ENCODE measurements around the gene PDPK1. TPM values are rescaled to one million over a fixed set of nuclear protein-coding genes. Genes with fewer than 3 reads are reported as not detected.
"Not testable (repeated sequence)": the region's sequence is repeated elsewhere in the genome, so short reads cannot be mapped to it uniquely, and the experiment has no call there.

PDPK1 gene
- total RNA-seq, 1 experiment from 2014 or later = 57.4 TPM

DNA sequence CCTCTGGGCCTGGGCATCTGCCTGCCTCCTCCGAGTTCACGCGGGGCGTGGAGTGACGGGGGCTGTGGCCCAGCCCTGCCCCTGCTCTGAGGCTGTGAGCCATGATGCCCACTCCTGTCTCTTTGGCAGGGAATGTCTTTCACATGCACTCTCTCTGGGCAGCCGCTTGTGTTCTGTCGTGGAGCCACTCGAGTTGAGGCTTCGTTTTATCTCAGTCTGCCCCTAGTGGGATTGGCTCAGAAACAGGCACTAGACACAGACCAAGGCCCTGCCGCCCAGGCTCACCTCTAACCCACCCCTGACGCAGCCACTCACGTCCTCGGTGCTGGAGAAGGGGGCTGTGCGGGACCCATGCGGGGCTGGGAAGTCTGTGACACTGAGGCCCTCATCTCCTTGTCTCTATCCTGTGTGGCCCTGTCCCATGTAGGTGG is 77.0 kb downstream of the PDPK1 start:
- peaks cover 14% of the 10 kb centered on the region for H3K36me3 Mint-ChIP-seq (ENCODE audit: insufficient read depth, unreplicated experiment)
- no peaks in the 10 kb centered on the region for H3K27me3 Mint-ChIP-seq (ENCODE audit: unreplicated experiment)
- no peak for DNase-seq
- H3K9me3 Mint-ChIP-seq (ENCODE audit: low read depth, unreplicated experiment) = no peaks in the 10 kb centered on the region
- no peak overlapping the region for H3K27ac Mint-ChIP-seq (ENCODE audit: unreplicated experiment)
- CTCF ChIA-PET = no interaction called here
- H3K4me3 Mint-ChIP-seq (ENCODE audit: low read depth, unreplicated experiment) = no peak overlapping the region
- no TSS peak for BruUV-seq (replicated peaks)
- TF ChIP-seq, protein P1, sequence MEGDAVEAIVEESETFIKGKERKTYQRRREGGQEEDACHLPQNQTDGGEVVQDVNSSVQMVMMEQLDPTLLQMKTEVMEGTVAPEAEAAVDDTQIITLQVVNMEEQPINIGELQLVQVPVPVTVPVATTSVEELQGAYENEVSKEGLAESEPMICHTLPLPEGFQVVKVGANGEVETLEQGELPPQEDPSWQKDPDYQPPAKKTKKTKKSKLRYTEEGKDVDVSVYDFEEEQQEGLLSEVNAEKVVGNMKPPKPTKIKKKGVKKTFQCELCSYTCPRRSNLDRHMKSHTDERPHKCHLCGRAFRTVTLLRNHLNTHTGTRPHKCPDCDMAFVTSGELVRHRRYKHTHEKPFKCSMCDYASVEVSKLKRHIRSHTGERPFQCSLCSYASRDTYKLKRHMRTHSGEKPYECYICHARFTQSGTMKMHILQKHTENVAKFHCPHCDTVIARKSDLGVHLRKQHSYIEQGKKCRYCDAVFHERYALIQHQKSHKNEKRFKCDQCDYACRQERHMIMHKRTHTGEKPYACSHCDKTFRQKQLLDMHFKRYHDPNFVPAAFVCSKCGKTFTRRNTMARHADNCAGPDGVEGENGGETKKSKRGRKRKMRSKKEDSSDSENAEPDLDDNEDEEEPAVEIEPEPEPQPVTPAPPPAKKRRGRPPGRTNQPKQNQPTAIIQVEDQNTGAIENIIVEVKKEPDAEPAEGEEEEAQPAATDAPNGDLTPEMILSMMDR (IDR thresholded peaks at IDR 0.05; ENCODE audit: unreplicated experiment) = no peak
- H3K4me1 Mint-ChIP-seq (ENCODE audit: low read depth, unreplicated experiment) = no peaks in the 10 kb centered on the region
- intact Hi-C loops (cut with micrococcal nuclease; ENCODE audit: unreplicated experiment) = no loop called here

DNA sequence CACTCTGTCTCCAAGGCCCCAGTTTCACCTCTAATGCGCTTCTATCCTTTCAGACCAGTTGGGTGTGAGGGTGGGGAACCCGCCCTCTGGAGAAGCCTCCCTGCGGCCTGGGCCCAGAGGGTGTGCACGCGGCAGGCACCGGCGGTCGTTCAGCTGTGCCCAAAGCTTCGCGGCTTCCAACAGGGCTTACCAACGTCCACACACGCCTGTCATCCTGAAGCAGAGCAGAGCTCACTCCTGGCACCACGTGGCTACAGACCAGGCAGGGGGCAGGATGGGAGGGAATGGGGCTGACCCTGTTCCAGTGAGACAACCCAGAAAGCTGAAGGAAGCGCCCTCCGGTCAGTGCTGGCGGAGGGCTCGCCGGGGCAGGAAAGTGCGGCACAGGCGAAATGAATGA is 81.1 kb downstream of the PDPK1 start:
- DNase-seq; H3K4me3 Mint-ChIP-seq (ENCODE audit: low read depth, unreplicated experiment); intact Hi-C loops (cut with micrococcal nuclease; ENCODE audit: unreplicated experiment); H3K36me3 Mint-ChIP-seq (ENCODE audit: insufficient read depth, unreplicated experiment); BruUV-seq (replicated peaks); H3K27ac Mint-ChIP-seq (ENCODE audit: unreplicated experiment); H3K9me3 Mint-ChIP-seq (ENCODE audit: low read depth, unreplicated experiment); H3K4me1 Mint-ChIP-seq (ENCODE audit: low read depth, unreplicated experiment); H3K27me3 Mint-ChIP-seq (ENCODE audit: unreplicated experiment); CTCF ChIA-PET: not testable (repeated sequence)

DNA sequence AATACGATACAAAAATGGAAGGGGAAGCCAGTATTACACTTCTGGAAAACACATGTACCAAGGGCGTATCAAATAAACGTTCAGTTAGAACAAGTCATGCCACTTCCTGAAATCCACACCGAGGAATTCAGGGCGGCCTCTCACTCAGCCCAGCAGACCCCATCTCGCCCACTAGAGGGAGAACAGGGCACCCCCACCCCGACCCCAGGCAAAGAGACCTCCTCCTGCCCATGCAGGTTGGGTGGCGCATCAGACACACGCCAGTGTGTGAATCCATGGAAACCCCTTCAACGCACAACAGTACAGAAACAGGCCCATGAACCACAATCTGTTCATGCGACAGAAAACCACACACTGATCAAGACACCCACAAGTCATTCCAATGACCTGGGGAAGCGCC is 81.8 kb downstream of the PDPK1 start:
- H3K27me3 Mint-ChIP-seq (ENCODE audit: unreplicated experiment); intact Hi-C loops (cut with micrococcal nuclease; ENCODE audit: unreplicated experiment); H3K4me1 Mint-ChIP-seq (ENCODE audit: low read depth, unreplicated experiment); CTCF ChIA-PET; H3K36me3 Mint-ChIP-seq (ENCODE audit: insufficient read depth, unreplicated experiment); H3K27ac Mint-ChIP-seq (ENCODE audit: unreplicated experiment); BruUV-seq (replicated peaks); H3K4me3 Mint-ChIP-seq (ENCODE audit: low read depth, unreplicated experiment); H3K9me3 Mint-ChIP-seq (ENCODE audit: low read depth, unreplicated experiment): not testable (repeated sequence)
- DNase-seq = peak; percentile 16

DNA sequence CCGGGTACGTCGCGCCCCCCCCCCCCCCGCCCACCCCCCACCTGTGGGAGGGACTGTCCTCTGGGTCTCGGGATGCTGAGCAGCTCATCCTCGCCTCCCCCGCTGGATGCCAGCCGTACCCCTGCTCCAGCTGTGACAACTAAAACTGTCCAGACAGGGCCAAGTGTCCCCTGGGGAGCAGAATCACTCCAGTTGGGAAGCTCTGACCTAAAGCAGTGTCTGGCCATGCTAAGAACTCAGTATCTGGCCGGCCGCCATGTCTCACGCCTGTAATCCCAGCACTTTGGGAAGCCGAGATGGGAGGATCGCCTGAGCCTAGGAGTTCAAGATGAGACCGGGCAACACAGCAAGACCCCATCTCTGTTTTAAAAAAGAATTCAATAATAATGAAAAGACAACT is 83.0 kb downstream of the PDPK1 start:
- H3K27ac Mint-ChIP-seq (ENCODE audit: unreplicated experiment); H3K36me3 Mint-ChIP-seq (ENCODE audit: insufficient read depth, unreplicated experiment); BruUV-seq (replicated peaks); H3K9me3 Mint-ChIP-seq (ENCODE audit: low read depth, unreplicated experiment); intact Hi-C loops (cut with micrococcal nuclease; ENCODE audit: unreplicated experiment); H3K4me3 Mint-ChIP-seq (ENCODE audit: low read depth, unreplicated experiment); CTCF ChIA-PET; H3K4me1 Mint-ChIP-seq (ENCODE audit: low read depth, unreplicated experiment); H3K27me3 Mint-ChIP-seq (ENCODE audit: unreplicated experiment); DNase-seq: not testable (repeated sequence)

DNA sequence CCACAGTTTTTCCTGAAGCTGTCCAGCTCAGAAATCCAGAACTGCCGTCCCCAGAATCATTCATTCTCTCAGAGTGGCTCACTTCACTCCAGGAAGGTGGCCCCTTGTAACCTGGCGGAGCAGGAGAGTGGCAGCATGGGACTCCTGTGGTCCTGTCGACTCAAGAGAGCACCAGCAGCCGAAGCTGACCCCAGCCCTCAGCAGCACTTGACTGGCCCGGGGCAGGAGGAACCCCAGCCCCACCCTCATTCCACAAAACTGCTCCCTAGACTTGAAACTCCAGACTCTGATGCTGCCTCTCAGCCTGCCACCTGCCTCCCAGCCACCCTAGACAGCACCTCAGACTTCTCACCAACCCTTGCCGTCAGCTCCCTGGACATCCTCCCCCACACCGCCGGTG is 83.6 kb downstream of the PDPK1 start:
- H3K4me3 Mint-ChIP-seq (ENCODE audit: low read depth, unreplicated experiment); H3K9me3 Mint-ChIP-seq (ENCODE audit: low read depth, unreplicated experiment); H3K27me3 Mint-ChIP-seq (ENCODE audit: unreplicated experiment); CTCF ChIA-PET; DNase-seq; H3K4me1 Mint-ChIP-seq (ENCODE audit: low read depth, unreplicated experiment); BruUV-seq (replicated peaks); H3K36me3 Mint-ChIP-seq (ENCODE audit: insufficient read depth, unreplicated experiment); H3K27ac Mint-ChIP-seq (ENCODE audit: unreplicated experiment); intact Hi-C loops (cut with micrococcal nuclease; ENCODE audit: unreplicated experiment): not testable (repeated sequence)

DNA sequence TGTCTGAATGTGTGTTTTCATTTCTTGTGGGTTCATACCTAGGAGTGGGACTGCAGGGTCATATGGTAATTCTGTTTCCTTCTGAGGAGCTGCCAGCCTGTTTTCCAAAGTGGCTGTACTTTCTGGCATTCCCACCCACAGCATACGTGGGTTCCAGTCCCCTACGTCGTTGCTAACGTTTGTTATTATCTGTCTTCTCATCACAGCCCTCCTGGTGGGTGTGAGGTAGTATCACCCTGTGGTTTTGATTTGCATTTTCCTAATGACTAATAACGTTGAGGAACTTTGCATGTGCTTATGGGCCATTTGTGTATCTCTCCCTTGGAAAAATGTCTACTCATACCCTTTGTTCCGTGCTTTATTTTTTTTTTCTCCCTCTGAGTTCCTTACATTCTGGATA is 89.3 kb downstream of the PDPK1 start:
- BruUV-seq (replicated peaks); H3K9me3 Mint-ChIP-seq (ENCODE audit: low read depth, unreplicated experiment); DNase-seq; H3K27me3 Mint-ChIP-seq (ENCODE audit: unreplicated experiment); intact Hi-C loops (cut with micrococcal nuclease; ENCODE audit: unreplicated experiment); H3K36me3 Mint-ChIP-seq (ENCODE audit: insufficient read depth, unreplicated experiment); CTCF ChIA-PET; H3K27ac Mint-ChIP-seq (ENCODE audit: unreplicated experiment); H3K4me1 Mint-ChIP-seq (ENCODE audit: low read depth, unreplicated experiment); H3K4me3 Mint-ChIP-seq (ENCODE audit: low read depth, unreplicated experiment): not testable (repeated sequence)

DNA sequence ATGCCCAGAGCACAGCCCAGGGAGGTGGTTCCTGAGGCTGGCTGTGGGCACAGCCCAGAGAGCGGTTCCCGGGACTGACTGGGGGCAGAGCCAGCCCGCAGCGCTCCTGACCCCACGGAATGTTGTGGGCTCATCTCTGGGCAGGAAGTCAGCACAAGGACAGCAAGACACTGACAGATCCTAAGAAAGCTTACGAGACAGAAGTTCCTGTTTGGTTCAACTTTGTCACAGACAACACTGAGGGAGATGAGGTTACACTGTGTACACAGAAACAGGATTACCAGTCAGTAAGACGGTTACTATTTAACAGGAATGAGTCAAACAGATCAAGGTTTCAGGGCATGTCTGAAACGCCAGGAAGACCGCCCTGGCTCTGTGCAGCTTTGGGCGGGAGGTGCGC is 93.4 kb downstream of the PDPK1 start:
- H3K27me3 Mint-ChIP-seq (ENCODE audit: unreplicated experiment); H3K9me3 Mint-ChIP-seq (ENCODE audit: low read depth, unreplicated experiment); H3K36me3 Mint-ChIP-seq (ENCODE audit: insufficient read depth, unreplicated experiment); H3K4me1 Mint-ChIP-seq (ENCODE audit: low read depth, unreplicated experiment); H3K27ac Mint-ChIP-seq (ENCODE audit: unreplicated experiment); DNase-seq; H3K4me3 Mint-ChIP-seq (ENCODE audit: low read depth, unreplicated experiment); intact Hi-C loops (cut with micrococcal nuclease; ENCODE audit: unreplicated experiment); CTCF ChIA-PET: not testable (repeated sequence)
- BruUV-seq (replicated peaks) = TSS peak; percentile 2

DNA sequence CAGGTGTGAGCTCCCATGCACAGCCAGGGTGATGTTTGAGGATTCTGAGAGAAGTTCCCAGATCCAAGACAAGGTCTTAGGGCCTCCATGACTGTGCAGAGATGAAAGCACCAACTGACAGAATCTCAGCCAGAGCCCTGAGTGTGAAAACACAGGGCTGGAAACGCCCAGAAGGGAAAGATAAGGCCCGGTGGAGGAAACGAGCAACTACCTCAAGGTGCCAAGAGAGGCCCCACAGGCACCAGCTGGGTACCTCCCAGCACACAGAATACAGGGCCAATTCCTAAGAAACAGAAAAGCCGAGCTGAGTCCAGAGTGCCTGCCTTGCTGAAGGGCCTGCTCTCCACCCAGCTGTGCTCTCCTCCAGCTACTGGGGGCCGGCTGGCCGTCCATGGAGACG is 94.5 kb downstream of the PDPK1 start:
- H3K27ac Mint-ChIP-seq (ENCODE audit: unreplicated experiment); CTCF ChIA-PET; DNase-seq; H3K9me3 Mint-ChIP-seq (ENCODE audit: low read depth, unreplicated experiment); H3K4me3 Mint-ChIP-seq (ENCODE audit: low read depth, unreplicated experiment); H3K27me3 Mint-ChIP-seq (ENCODE audit: unreplicated experiment); intact Hi-C loops (cut with micrococcal nuclease; ENCODE audit: unreplicated experiment); H3K4me1 Mint-ChIP-seq (ENCODE audit: low read depth, unreplicated experiment); H3K36me3 Mint-ChIP-seq (ENCODE audit: insufficient read depth, unreplicated experiment); BruUV-seq (replicated peaks): not testable (repeated sequence)
